Measurements from ENCODE around the gene IARS2. TPM values are rescaled to one million over a fixed set of nuclear protein-coding genes. Genes with fewer than 3 reads are reported as not detected.

Gene IARS2
- polyA plus RNA-seq, 3 donors: 11.8 to 42.6 (median 36.8) TPM

DNA sequence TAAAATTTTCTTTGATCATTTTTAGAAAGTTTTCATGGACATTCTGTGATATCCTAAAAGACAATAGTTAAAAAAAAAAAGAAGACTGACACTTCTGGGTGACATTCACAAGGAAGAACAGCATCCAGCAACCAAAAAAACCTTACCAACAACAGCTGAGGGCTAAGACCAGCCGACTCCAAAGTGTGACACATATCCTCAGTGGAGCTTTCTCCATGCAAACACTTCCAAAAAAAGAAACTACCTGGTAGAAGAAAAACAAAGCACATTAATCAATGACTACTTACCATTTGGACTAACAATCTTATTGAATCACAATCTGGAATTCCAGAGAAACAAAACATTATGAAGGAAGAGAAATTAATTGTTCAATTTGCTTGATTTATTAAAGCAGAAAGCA lies 88.2 kb downstream of the IARS2 start:
- no peak for DNase-seq
- Histone ChIP-seq H3K79me2 (ENCODE audit: insufficient read depth, low read length) (no peaks in the 10 kb centered on the region), H2AFZ (ENCODE audit: insufficient read depth, low read depth, low read length, poor library complexity, severe bottlenecking) (no peak overlapping the region), H3K4me2 (replicated peaks; ENCODE audit: extremely low read depth, low read length, poor library complexity, severe bottlenecking) (no peak overlapping the region), H4K20me1 (ENCODE audit: insufficient read depth, low read length) (no peaks in the 10 kb centered on the region), H3K9me3 (replicated peaks in 1 of 2; ENCODE audit: control insufficient read depth in 1 of 2, insufficient read depth in 1 of 2, low read length in 2 of 2) (no peaks in the 10 kb centered on the region), H3K4me3 (replicated peaks in 1 of 3; ENCODE audit: low read depth in 2 of 3, low read length in 3 of 3) (no peak overlapping the region), H3K36me3 (replicated peaks in 1 of 2; ENCODE audit: control insufficient read depth in 1 of 2, insufficient read depth in 2 of 2, low read length in 2 of 2) (peaks cover 68 to 93% of the 10 kb centered on the region in 2 donors), H3K4me1 (ENCODE audit: control insufficient read depth in 1 of 2, insufficient read depth in 2 of 2, low read length in 2 of 2) (no peaks in the 10 kb centered on the region), H3K9ac (ENCODE audit: insufficient read depth, low read length, poor library complexity, severe bottlenecking) (no peak overlapping the region), H3K27ac (ENCODE audit: low read depth in 1 of 2, low read length in 2 of 2) (no peak overlapping the region), H3K27me3 (ENCODE audit: control insufficient read depth in 2 of 2, insufficient read depth in 2 of 2, low read length in 2 of 2) (no peaks in the 10 kb centered on the region)
- H3K4me3 Mint-ChIP-seq: no peak overlapping the region
- H3K4me1 Mint-ChIP-seq: no peaks in the 10 kb centered on the region
- H3K27ac Mint-ChIP-seq: no peak overlapping the region
- WGBS (ENCODE audit: insufficient coverage): 71% methylated on average over 1 of the region's 1 CpG
- TF ChIP-seq, protein P1, sequence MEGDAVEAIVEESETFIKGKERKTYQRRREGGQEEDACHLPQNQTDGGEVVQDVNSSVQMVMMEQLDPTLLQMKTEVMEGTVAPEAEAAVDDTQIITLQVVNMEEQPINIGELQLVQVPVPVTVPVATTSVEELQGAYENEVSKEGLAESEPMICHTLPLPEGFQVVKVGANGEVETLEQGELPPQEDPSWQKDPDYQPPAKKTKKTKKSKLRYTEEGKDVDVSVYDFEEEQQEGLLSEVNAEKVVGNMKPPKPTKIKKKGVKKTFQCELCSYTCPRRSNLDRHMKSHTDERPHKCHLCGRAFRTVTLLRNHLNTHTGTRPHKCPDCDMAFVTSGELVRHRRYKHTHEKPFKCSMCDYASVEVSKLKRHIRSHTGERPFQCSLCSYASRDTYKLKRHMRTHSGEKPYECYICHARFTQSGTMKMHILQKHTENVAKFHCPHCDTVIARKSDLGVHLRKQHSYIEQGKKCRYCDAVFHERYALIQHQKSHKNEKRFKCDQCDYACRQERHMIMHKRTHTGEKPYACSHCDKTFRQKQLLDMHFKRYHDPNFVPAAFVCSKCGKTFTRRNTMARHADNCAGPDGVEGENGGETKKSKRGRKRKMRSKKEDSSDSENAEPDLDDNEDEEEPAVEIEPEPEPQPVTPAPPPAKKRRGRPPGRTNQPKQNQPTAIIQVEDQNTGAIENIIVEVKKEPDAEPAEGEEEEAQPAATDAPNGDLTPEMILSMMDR (IDR thresholded peaks at IDR 0.05): no peak
- intact Hi-C loops (cut with micrococcal nuclease): no loop called here
- no peaks in the 10 kb centered on the region for H3K27me3 Mint-ChIP-seq (ENCODE audit: low read depth in 3 of 3)
- H3K9me3 Mint-ChIP-seq: peaks cover 0 to 3% (median 0%) of the 10 kb centered on the region in 7 donors
- H3K36me3 Mint-ChIP-seq: peaks cover 60 to 77% of the 10 kb centered on the region in 2 donors

DNA sequence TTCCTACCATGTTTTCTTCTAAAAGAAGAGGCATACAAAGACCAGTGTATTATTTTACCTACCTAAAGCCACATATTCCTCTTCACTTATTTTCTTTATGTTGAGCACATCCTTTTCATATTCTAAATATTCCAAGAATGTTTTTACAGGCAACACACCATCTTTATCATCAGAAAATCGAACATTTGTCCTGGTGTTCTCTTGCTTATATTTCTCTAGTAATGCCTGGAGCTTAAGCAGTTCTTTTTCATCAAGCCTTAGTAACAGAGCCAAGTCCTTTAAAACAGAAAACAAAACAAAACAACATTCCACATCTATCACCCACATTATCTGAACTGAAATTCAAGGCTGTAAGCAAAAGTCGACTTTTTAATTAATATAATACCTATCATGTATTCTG lies 88.7 kb downstream of the IARS2 start:
- Histone ChIP-seq H3K4me1 (ENCODE audit: control insufficient read depth in 1 of 2, insufficient read depth in 2 of 2, low read length in 2 of 2) (no peaks in the 10 kb centered on the region), H3K9me3 (replicated peaks in 1 of 2; ENCODE audit: control insufficient read depth in 1 of 2, insufficient read depth in 1 of 2, low read length in 2 of 2) (no peaks in the 10 kb centered on the region), H3K27ac (ENCODE audit: low read depth in 1 of 2, low read length in 2 of 2) (no peak overlapping the region), H3K4me2 (replicated peaks; ENCODE audit: extremely low read depth, low read length, poor library complexity, severe bottlenecking) (no peak overlapping the region), H3K4me3 (replicated peaks in 1 of 3; ENCODE audit: low read depth in 2 of 3, low read length in 3 of 3) (no peak overlapping the region), H3K79me2 (ENCODE audit: insufficient read depth, low read length) (no peaks in the 10 kb centered on the region), H4K20me1 (ENCODE audit: insufficient read depth, low read length) (no peaks in the 10 kb centered on the region), H2AFZ (ENCODE audit: insufficient read depth, low read depth, low read length, poor library complexity, severe bottlenecking) (no peak overlapping the region), H3K27me3 (ENCODE audit: control insufficient read depth in 2 of 2, insufficient read depth in 2 of 2, low read length in 2 of 2) (no peaks in the 10 kb centered on the region), H3K9ac (ENCODE audit: insufficient read depth, low read length, poor library complexity, severe bottlenecking) (no peak overlapping the region), H3K36me3 (replicated peaks in 1 of 2; ENCODE audit: control insufficient read depth in 1 of 2, insufficient read depth in 2 of 2, low read length in 2 of 2) (peaks cover 70 to 93% of the 10 kb centered on the region in 2 donors)
- peaks cover 0 to 3% (median 0%) of the 10 kb centered on the region in 7 donors for H3K9me3 Mint-ChIP-seq
- no peaks in the 10 kb centered on the region for H3K4me1 Mint-ChIP-seq
- intact Hi-C loops (cut with micrococcal nuclease): no loop called here
- peaks cover 59 to 77% of the 10 kb centered on the region in 2 donors for H3K36me3 Mint-ChIP-seq
- H3K4me3 Mint-ChIP-seq: no peak overlapping the region
- DNase-seq: no peak
- TF ChIP-seq, protein P1 (IDR thresholded peaks at IDR 0.05): no peak
- H3K27me3 Mint-ChIP-seq (ENCODE audit: low read depth in 3 of 3): no peaks in the 10 kb centered on the region
- no peak overlapping the region for H3K27ac Mint-ChIP-seq
- no CpG with 5 or more reads among the region's 2 CpGs for WGBS (ENCODE audit: insufficient coverage)
